Pons (tissue), 1 donor: ENCODE measurements around the gene TULP4.

ENCODE experiments used
- DNase-seq: peaks from one replicate; pipeline ENCODE4 v3.0.0-alpha.2; 2016; ENCODE audit warnings: low spot score

Gene TULP4, protein sequence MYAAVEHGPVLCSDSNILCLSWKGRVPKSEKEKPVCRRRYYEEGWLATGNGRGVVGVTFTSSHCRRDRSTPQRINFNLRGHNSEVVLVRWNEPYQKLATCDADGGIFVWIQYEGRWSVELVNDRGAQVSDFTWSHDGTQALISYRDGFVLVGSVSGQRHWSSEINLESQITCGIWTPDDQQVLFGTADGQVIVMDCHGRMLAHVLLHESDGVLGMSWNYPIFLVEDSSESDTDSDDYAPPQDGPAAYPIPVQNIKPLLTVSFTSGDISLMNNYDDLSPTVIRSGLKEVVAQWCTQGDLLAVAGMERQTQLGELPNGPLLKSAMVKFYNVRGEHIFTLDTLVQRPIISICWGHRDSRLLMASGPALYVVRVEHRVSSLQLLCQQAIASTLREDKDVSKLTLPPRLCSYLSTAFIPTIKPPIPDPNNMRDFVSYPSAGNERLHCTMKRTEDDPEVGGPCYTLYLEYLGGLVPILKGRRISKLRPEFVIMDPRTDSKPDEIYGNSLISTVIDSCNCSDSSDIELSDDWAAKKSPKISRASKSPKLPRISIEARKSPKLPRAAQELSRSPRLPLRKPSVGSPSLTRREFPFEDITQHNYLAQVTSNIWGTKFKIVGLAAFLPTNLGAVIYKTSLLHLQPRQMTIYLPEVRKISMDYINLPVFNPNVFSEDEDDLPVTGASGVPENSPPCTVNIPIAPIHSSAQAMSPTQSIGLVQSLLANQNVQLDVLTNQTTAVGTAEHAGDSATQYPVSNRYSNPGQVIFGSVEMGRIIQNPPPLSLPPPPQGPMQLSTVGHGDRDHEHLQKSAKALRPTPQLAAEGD (N-terminal part only)

DNA sequence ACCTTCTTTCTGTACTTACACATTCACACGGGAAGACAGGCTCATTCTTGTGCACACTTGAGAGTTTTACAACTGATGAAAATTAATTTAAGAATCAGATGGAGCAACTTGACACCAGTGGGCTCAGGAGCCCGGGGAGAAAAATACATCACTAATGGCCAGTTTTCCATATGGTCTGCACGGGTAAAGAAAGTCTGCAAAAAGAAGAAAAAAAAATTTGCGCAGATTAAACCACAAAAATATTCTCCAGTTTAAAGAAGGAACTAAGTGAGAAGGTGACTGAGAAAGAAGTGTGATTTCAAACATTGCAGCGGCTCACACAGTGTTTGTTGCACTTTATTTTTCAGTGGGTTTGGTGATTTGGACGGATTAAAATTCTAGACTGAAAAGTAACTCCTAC lies at the start of gene TULP4:
Gene TULP4 (plus strand): TSS at position 301 of the 400 bp plus-strand sequence. CDS start 1,552 bp downstream, outside the sequence.
- no peak for DNase-seq

DNA sequence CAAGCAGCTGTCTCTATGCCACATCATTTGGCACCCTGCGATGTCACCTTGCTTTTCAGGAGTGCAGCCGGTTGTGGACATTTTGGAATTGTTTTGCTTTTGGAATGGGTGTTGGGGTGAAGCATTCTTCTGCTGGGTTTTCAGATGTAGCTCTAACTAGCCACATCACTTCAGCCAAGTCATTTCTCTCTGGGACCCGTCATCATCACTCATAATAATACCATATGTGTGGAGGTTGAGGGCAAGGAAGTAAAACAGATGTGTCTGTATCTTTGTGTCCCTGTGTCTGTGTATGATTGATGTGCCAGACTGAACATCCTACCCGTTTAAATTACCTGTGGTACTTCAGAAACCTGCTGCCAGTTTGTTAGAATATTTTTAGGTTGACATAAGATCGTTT lies 49.5 kb upstream of the TULP4 start:
- DNase-seq, result no peak

DNA sequence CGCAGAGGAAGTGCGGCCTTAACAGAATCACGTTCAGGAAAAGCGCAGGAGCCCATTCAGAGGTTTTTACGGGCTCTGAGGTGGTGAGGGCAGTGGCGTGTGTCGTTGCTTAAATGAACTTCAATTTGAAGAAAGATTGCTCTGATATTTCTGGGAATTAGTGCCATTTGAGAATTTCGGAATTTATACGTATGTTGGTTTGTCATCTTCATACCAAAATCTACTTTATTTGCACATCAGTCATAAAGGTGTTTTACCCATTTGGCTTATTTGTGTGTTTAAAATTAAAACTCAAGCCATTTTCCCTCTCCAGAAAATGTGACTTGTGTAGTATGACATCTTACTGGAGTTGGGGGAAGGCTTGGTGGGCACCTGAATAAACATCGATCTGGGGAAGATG lies 48.1 kb upstream of the TULP4 start:
- no peak for DNase-seq

DNA sequence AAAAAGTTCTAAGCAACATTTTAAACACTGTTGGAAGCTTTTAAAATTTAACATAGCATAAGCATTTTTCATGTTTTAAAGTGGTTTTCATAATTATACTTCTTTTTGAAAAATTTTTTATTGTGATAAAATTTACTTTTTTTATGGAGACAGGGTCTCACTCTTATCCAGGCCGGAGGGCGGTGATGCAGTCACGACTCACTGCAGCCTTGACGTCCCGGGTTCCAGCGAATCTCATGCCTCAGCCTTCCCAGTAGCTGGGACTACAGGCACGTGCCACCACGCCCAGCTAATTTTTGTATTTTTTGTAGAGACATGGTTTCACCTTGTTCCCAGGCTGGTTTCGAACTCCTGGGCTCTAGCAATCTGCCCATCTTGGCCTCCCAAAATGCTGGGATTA lies 46.1 kb upstream of the TULP4 start:
- DNase-seq, result no peak

DNA sequence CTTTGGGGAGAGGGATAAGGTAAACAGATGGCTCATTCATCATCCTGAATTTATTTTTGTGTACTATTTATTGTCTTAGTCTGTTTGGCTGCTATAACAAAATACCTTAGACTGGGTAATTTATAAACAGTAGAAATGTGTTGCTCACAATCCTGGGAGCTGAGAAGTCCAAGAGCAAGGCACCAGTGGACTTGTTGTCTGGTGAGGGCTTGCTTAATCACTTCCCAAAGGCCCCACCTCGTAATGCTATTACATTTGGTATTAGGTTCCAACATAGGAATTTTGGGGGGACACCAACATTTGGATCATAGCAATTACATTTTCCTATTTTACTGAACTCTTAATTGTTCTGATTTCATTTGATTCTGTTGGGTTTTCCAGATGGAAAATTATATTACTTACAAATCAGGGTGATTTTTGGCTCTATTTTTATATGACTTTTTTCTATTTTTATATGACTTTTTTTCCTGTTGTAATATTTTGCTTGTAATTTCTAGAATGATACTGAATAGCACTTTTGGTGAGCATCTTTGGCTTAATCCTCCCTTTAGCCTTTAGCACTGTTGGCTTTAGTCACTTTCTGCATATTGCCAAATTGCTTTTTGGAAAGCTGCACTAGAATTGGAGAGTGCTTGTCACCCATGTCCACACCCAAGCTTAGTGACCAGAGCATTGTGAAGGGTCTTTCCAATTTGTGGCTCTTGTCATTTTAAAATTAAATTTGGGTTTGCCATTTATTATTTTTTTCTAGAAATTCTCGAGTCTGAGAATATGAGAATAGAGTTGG lies 43.7 kb upstream of the TULP4 start:
- DNase-seq, result no peak

DNA sequence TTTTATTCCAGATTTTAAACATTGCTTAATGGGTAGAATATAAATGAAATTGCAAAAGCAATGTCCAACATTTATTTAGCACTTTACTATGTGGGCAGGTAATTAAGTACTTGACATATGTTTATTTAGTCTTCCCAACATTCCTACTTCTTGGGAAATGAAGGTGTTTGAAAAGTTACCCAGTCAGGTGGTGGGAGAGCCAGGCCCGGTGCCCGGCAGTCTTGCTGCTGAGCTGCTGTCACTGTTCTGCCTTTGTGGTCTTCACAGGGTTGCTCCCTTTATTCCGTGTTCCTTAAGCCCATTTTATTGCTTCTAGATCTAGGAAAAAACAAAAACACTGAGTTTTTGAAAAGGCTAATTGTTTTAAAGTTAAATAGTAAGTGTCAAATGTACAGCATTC lies 42.6 kb upstream of the TULP4 start:
- no peak for DNase-seq

GRCh38 chr6:158270389-158271127 lies 41.7 kb upstream of the TULP4 start:
- DNase-seq, result no peak

GRCh38 chr6:158272324-158272723 lies 39.9 kb upstream of the TULP4 start:
- no peak for DNase-seq

DNA sequence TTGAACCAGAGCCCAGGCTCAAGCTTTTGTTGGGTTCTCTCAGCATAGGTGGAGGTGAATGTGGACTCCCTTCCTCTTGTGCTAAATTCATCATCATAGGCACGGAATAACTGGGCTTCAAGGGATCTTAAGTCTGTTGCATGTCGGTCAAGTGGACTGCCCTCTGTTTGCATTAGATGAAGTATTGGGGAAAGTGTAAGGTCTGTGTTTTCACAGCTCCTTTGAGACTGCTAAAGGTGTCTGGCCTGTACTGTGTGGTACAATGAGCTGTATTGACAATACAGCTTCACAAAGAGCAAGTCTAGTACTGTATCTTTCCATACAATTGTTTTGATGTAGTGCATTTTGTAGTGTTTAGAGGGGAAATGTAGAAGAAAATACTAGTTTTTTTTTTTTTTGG lies 34.3 kb upstream of the TULP4 start:
- peak; percentile 49 for DNase-seq

- DNase-seq, result peak; percentile 70
Observed at GRCh38 chr6:158279615-158280014, 32.6 kb upstream of the TULP4 start.

GRCh38 chr6:158283304-158283980 lies 28.8 kb upstream of the TULP4 start:
- peak; percentile 51 for DNase-seq

- peak; percentile 75 for DNase-seq
Observed at GRCh38 chr6:158284007-158284875, 28.0 kb upstream of the TULP4 start.

GRCh38 chr6:158284876-158285655 lies 27.2 kb upstream of the TULP4 start:
- peak; percentile 87 for DNase-seq

GRCh38 chr6:158285656-158286021 lies 26.6 kb upstream of the TULP4 start:
- no peak for DNase-seq

DNA sequence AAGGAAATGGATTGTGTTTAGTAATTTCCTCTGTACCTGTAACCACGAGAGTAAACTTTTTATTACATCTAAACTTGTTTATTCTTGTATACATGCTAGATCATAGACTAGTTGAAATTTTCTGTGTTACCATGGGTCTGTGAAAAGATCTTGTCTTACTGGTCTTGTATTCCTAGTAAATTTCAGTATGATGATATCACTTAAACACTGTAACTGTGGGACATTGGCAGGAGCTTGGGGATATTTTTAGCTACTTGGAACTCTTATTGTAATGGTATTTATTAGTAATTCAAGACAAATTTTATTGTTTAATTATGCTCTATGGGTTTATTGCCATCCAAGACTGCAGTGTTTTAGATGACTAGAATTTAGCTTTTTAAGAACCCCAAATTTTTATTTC lies 25.9 kb upstream of the TULP4 start:
- peak; percentile 40 for DNase-seq

DNA sequence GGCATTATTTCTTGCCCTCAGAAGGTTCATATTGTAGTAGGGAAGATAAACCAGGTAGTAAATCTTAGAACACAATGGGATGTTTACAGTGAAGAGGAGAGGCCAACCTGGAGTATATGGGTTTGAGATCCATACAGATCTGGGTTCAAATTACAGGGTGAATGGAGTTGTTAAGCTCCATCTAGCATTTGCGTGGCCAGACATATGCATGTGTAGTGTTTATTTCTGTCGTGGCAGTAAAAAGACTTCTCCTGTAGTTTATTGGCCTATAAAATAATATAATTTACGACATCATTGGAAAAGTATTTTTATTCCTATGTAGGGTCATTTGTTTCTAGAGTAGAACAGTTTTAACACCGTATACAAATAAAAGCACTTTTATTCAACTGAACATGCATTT lies 25.2 kb upstream of the TULP4 start:
- no peak for DNase-seq

- no peak for DNase-seq
Observed at GRCh38 chr6:158290040-158290439, 22.2 kb upstream of the TULP4 start.

GRCh38 chr6:158290659-158291058 lies 21.6 kb upstream of the TULP4 start:
- no peak for DNase-seq

- DNase-seq, result no peak
Observed at GRCh38 chr6:158292016-158292415, 20.2 kb upstream of the TULP4 start.
